Progenitor cell of endocrine pancreas (in vitro differentiated cells): ENCODE results near the gene MLLT3. TPM values are rescaled to one million over a fixed set of nuclear protein-coding genes. Genes with fewer than 3 reads are reported as not detected.

Source experiments
- DNase-seq: peaks from one replicate; pipeline ENCODE4 v3.0.0; 2021; ENCODE audit warnings: low spot score; ENCODE audit not compliant: unreplicated experiment
- H3K27ac Mint-ChIP-seq: 2 replicates; pipeline ENCODE4 v1.8.0; 2021; ENCODE audit warnings: mild to moderate bottlenecking, moderate library complexity, mixed read lengths
- H3K27me3 Mint-ChIP-seq: 2 replicates; pipeline ENCODE4 v1.8.0; 2021; ENCODE audit warnings: mixed read lengths
- H3K36me3 Mint-ChIP-seq: 2 replicates; pipeline ENCODE4 v1.8.0; 2022; ENCODE audit warnings: mixed read lengths; ENCODE audit not compliant: insufficient read depth
- H3K4me1 Mint-ChIP-seq: 2 replicates; pipeline ENCODE4 v1.8.0; 2021; ENCODE audit warnings: low read depth, mixed read lengths
- H3K4me3 Mint-ChIP-seq: 2 replicates; pipeline ENCODE4 v1.8.0; 2021; ENCODE audit warnings: low read depth, mild to moderate bottlenecking, moderate library complexity, mixed read lengths
- H3K9me3 Mint-ChIP-seq: 2 replicates; pipeline ENCODE4 v1.8.0; 2021; ENCODE audit warnings: low read depth, mixed read lengths
- total RNA-seq: library from RNA; stranded (reverse); gene quantifications from 2 replicates; pipeline ENCODE4 v1.2.1, GENCODE V29; 2021
- TF ChIP-seq, protein P1 (sequence below): fragments of 200-600 bp; sonication (generic); IDR thresholded peaks from one replicate; pipeline ENCODE4 v1.5.0; 2021; ENCODE audit warnings: antibody characterized with exemption, mild to moderate bottlenecking; ENCODE audit not compliant: unreplicated experiment

MLLT3 gene
- total RNA-seq, 1 donor from 2014 or later = 25.8 TPM

DNA sequence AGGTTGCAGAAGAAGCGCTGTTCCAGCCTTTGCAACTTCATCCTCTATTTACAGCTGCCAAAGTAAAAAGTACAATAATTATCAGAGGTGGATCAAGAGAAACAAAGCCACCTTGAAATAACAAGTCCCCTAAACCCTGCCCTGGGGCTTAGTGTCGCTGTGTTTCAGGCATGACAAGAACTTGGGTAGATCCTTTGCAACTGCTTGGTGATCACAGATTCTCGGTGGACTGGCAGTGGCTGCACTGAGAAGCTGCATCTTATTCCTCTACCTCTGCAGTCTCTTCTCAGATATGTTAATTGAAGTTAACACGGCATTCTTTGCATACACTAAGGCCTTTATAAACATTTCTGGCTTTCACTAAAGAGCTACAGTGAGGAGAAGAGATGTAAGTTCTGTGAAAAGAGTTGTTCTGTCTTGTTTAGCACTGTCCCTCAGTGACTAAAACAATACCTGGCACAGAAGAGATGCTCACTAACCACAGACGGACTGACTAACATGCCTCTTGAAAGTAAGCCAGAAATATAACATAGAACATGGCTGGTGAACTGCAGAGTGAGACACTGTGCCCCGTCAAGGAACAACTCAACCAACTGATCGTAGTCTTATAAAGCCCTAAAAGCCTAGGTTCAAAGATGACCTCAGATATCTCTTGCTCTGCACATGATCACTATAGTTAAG, 144.2 kb downstream of the MLLT3 start:
- Mint-ChIP-seq H3K4me1 (peaks cover 5% of the 10 kb centered on the region), H3K36me3 (no peaks in the 10 kb centered on the region), H3K4me3 (no peak overlapping the region), H3K9me3 (no peaks in the 10 kb centered on the region), H3K27me3 (no peaks in the 10 kb centered on the region), H3K27ac (no peak overlapping the region)
- no peak for DNase-seq
- TF ChIP-seq, protein P1, sequence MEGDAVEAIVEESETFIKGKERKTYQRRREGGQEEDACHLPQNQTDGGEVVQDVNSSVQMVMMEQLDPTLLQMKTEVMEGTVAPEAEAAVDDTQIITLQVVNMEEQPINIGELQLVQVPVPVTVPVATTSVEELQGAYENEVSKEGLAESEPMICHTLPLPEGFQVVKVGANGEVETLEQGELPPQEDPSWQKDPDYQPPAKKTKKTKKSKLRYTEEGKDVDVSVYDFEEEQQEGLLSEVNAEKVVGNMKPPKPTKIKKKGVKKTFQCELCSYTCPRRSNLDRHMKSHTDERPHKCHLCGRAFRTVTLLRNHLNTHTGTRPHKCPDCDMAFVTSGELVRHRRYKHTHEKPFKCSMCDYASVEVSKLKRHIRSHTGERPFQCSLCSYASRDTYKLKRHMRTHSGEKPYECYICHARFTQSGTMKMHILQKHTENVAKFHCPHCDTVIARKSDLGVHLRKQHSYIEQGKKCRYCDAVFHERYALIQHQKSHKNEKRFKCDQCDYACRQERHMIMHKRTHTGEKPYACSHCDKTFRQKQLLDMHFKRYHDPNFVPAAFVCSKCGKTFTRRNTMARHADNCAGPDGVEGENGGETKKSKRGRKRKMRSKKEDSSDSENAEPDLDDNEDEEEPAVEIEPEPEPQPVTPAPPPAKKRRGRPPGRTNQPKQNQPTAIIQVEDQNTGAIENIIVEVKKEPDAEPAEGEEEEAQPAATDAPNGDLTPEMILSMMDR = no peak

DNA sequence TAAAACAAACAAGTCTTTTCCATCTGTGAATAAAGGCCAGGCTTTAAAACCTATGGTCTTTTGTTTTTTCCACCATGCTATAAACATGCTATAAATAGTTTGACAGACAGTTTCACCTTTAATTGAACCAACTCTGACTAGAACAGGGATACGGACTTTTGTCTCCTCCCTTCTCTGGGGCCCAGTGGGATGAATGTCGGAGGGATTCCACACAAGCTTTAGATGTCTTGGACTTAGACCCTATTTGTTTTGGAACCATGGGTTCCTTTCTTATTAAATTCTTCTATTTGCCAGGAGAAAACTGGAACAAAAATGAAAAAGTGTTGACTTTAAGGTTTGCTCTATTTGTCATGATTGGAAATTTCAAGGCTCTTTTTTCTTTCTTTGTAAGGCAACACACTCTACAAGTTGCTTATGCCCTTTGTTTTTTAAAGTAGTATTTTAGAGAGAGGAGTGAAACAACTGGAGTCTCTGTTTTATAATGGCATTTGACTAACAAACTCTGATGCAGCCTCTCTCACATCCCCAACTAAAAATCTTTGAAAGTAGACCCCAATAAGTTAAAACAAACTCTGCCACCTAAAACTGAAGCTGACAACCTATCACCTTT, 145.3 kb downstream of the MLLT3 start:
- no peaks in the 10 kb centered on the region for H3K27me3 Mint-ChIP-seq
- H3K27ac Mint-ChIP-seq = no peak overlapping the region
- no peak for DNase-seq
- H3K36me3 Mint-ChIP-seq = no peaks in the 10 kb centered on the region
- no peak overlapping the region for H3K4me3 Mint-ChIP-seq
- TF ChIP-seq, protein P1 = no peak
- H3K9me3 Mint-ChIP-seq = no peaks in the 10 kb centered on the region
- H3K4me1 Mint-ChIP-seq = peaks cover 5% of the 10 kb centered on the region

DNA sequence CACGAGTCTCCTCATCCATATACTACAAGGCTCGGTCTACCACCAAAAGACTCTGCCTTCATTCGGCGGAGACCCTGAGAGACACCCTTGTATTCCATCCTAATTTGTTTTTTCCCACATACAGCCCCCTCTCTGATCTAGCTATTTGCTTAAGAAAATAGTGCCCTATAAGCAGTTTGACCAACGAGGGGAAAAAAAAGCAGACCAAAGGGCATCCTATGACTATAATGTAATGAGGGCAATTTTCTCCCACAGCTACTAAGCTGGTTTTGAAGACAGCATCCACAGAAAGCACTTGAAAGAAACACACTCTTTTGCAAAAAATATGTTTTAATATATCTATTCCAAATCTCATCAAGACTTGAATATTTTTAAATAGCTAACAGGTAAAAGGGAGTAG, 147.8 kb downstream of the MLLT3 start:
- H3K4me1 Mint-ChIP-seq = peaks cover 13% of the 10 kb centered on the region

DNA sequence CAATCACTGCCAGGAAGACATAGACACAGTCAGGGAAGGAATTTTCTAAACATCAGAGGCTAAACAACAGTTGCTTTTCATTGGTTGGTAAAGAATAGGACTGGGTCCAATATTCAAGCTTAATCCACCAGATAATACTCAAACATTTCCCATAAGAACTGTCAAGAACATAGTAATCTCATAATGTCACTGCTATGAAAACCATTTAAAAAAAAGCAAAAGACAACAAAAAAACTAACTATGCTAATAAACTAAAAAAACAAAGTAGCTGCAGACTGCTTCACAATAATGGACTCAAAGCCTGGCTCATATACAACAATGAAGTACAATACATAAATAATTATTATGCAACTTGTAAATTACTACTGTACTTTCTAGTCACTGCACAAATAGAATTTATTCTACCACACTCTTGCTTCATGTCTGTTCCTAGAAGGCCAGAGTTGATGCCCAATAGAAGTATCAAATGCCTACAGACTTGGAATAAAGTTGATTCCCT, 148.7 kb downstream of the MLLT3 start:
- Mint-ChIP-seq H3K36me3 (no peaks in the 10 kb centered on the region), H3K27ac (no peak overlapping the region), H3K9me3 (no peaks in the 10 kb centered on the region), H3K27me3 (no peaks in the 10 kb centered on the region), H3K4me3 (no peak overlapping the region), H3K4me1 (peaks cover 15% of the 10 kb centered on the region)
- no peak for DNase-seq
- TF ChIP-seq, protein P1 = no peak

More for the DNA sequence above, 147.8 kb downstream of the MLLT3 start:
- DNase-seq = no peak
- Mint-ChIP-seq H3K27me3 (no peaks in the 10 kb centered on the region), H3K27ac (no peak overlapping the region), H3K4me3 (no peak overlapping the region), H3K9me3 (no peaks in the 10 kb centered on the region), H3K36me3 (no peaks in the 10 kb centered on the region)
- TF ChIP-seq, protein P1 = no peak

DNA sequence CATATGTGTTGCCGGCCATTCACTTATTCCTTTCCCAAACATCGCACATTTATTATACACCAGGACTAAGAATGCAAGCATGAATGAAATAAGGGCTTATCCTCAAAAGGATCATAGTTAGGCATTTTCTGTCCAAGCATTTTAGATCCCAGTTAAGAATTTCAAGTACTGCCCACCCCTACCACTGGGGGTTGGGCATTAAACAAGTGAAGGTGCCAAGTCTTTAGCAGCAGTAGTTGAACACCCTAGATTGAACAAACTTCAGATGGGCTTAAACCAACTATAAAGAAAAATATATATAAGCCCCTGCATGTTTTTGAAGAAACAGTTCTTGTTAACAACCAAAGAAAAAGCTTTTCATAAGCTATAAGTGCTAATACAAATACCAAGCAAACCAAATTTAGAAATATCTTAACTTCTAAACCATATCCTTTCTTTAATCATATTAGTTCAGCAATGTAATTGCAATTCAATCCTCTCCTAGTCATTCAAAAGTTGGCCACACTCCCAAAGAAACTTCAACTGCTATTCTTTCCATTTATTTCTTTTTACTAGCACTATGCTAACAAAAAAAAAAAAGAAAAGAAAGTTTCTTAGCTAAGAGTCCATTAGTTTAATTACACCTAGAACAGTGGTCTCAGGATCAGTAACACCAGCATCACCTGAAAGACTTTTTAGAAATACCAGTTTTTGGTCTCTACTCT, 149.8 kb downstream of the MLLT3 start:
- Mint-ChIP-seq H3K4me3 (no peak overlapping the region), H3K9me3 (no peaks in the 10 kb centered on the region), H3K27ac (no peak overlapping the region), H3K4me1 (peaks cover 15% of the 10 kb centered on the region), H3K36me3 (no peaks in the 10 kb centered on the region), H3K27me3 (no peaks in the 10 kb centered on the region)
- TF ChIP-seq, protein P1 = no peak
- no peak for DNase-seq
